Large intestine (tissue), 3 donors: ENCODE results near the gene AKR1C8. TPM values are rescaled to one million over a fixed set of nuclear protein-coding genes. Genes with fewer than 3 reads are reported as not detected.

Experiments used
- DNase-seq, 2 donors: peaks; one replicate each; pipeline versions ENCODE4 v3.0.0 to v3.0.0-alpha.2; 2013
- H3K27ac ChIP-seq: one replicate; pipeline ENCODE4 v1.5.1; 2013; ENCODE audit warnings: low read length
- H3K27me3 ChIP-seq: 2 replicates; pipeline ENCODE4 v1.6.1; 2013; ENCODE audit warnings: low read length; ENCODE audit not compliant: control insufficient read depth, insufficient read depth
- H3K36me3 ChIP-seq: 2 replicates; pipeline ENCODE4 v1.6.1; 2013; ENCODE audit warnings: low read length; ENCODE audit not compliant: control insufficient read depth, insufficient read depth
- H3K4me1 ChIP-seq: one replicate; pipeline ENCODE4 v1.6.1; 2013; ENCODE audit warnings: low read length; ENCODE audit not compliant: control insufficient read depth, insufficient read depth
- H3K4me3 ChIP-seq: one replicate; pipeline ENCODE4 v1.5.1; 2013; ENCODE audit warnings: low read length
- H3K9me3 ChIP-seq: one replicate; pipeline ENCODE4 v1.6.1; 2013; ENCODE audit warnings: mild to moderate bottlenecking, low read depth, low read length, moderate library complexity; ENCODE audit not compliant: control insufficient read depth
- WGBS: methylation state at CpG from one replicate; pipeline ENCODE4 v1.1.5; 2013; ENCODE audit warnings: low lambda C conversion rate; ENCODE audit not compliant: insufficient coverage; 5-methylcytosine and 5-hydroxymethylcytosine counted together
- polyA plus RNA-seq: library from polyadenylated mRNA; unstranded; fragments of 120-200 nt; gene quantifications from one replicate; pipeline ENCODE4 v1.2.1, GENCODE V29; 2013

Gene AKR1C8
- polyA plus RNA-seq, 1 donor: 0.13 TPM

DNA sequence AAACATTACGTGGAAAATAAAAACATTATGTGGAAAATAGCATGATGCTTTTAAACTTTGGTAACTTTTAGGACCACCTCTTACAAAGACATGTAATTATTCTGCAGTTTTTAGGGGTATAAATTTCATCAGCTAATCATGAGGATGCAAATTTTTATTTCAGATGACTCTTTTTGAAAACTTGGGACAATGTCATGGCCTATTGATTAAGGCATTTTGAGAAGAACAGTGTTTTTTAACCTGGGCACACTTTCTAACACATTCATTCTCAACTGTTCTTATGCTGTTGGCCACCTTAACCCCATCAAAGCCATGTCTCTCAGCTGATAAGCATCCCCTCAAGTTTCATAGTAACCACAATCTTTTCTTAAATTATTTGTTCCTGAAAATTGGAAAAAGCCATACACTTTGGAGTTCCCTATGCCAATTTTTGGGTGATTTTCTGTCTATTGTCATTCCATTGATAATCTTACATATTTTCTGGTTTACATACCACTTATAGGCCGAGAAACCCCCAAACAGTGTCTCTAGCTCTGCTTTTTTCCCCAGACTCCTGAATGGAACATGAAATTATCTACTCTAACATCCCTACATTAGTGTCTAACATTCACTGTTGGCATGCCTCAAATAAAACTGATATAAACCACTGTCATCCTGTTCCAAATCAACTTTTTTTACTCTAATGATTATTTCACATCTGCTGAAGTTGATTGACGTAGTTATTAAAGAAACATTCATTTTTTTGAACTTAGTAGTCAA lies 76.1 kb downstream of the AKR1C8 start:
- Histone ChIP-seq H3K4me3 (no peak overlapping the region), H3K27me3 (no peaks in the 10 kb centered on the region), H3K9me3 (peaks cover 3% of the 10 kb centered on the region), H3K4me1 (no peaks in the 10 kb centered on the region), H3K36me3 (no peaks in the 10 kb centered on the region), H3K27ac (no peak overlapping the region)
- no peak for DNase-seq
- WGBS: 63% methylated on average over 3 of the region's 3 CpGs

DNA sequence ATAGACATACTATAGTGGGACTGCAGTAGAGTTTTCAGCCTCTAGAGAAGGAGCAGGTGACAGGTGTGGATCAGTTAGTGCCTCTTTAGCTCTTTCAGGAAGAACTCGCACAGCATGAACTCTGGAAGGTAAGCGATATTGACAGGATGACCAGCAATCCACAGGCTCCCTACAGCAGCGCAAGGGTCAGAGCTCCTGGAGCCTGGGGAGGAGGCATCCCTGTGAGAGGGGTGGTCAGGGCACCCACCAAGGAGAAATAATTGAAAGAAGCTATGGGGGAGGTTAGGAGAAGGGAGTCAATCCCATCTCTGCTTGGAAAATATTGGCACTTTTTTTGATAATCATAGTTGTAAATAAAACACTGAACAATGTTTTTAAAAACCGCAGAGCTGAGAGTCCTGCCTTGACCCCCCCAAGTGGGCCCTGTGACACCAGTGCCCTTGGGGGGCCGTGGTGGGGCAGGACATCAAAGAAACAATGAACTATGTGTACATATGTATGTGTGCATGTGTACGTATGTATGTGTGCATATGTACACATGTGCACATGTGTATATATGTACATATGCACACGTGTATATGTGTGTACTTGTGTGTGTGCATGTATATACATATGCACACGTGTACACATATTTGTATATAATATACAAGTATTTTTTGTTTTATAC lies 77.0 kb downstream of the AKR1C8 start:
- Histone ChIP-seq H3K4me1 (no peaks in the 10 kb centered on the region), H3K4me3 (no peak overlapping the region), H3K27me3 (no peaks in the 10 kb centered on the region), H3K9me3 (peaks cover 3% of the 10 kb centered on the region), H3K27ac (no peak overlapping the region), H3K36me3 (no peaks in the 10 kb centered on the region)
- WGBS: no CpG with 5 or more reads among the region's 8 CpGs
- no peak for DNase-seq

- no peak overlapping the region for H3K4me3 ChIP-seq
- no CpG with 5 or more reads among the region's 1 CpG for WGBS
- no peak overlapping the region for H3K27ac ChIP-seq
- H3K36me3 ChIP-seq: no peaks in the 10 kb centered on the region
- no peak for DNase-seq
- no peaks in the 10 kb centered on the region for H3K4me1 ChIP-seq
- peaks cover 3% of the 10 kb centered on the region for H3K9me3 ChIP-seq
- no peaks in the 10 kb centered on the region for H3K27me3 ChIP-seq
Measured at GRCh38 chr10:5106553-5106952, 78.4 kb downstream of the AKR1C8 start.

DNA sequence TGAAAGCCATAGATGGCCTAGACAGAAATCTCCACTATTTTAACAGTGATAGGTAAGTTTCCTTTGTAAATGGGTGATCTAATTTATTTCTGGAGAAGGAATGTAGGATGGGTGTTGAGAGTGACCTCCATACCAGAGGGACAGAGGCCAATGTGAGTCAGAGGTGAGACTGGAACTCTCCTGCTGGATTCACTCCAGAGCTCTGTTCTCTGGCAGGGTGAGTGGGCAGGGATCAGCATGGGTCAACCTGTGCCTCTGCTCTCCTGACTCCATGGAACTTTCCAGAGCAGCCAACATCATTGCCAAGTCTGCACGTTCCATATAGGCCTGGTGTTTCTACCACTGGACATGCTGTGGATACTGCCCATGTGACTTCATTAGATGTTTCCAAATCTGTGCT lies 79.3 kb downstream of the AKR1C8 start:
- no CpG with 5 or more reads among the region's 1 CpG for WGBS
- Histone ChIP-seq H3K9me3 (peaks cover 3% of the 10 kb centered on the region), H3K4me1 (no peaks in the 10 kb centered on the region), H3K27me3 (no peaks in the 10 kb centered on the region), H3K27ac (no peak overlapping the region), H3K36me3 (no peaks in the 10 kb centered on the region), H3K4me3 (no peak overlapping the region)
- DNase-seq: no peak

Other genes starting within 250 kb of the AKR1C8 start
- gene AKR1C1, start 221.7 kb downstream of the AKR1C8 start, polyA plus RNA-seq: 12.0 TPM
- 10.2 TPM for gene AKR1C2, start 181.3 kb downstream of the AKR1C8 start, polyA plus RNA-seq
- 4.1 TPM for gene AKR1C3, start 90.7 kb downstream of the AKR1C8 start, polyA plus RNA-seq
- 0.39 TPM for gene AKR1C4, start 11.7 kb upstream of the AKR1C8 start, polyA plus RNA-seq
- 11.4 TPM for gene UCN3, start 179.8 kb upstream of the AKR1C8 start, polyA plus RNA-seq
- 33.9 TPM for gene TUBAL3, start 219.7 kb upstream of the AKR1C8 start, polyA plus RNA-seq
- gene NET1, start 227.4 kb upstream of the AKR1C8 start, polyA plus RNA-seq: 122 TPM